ENCODE results near the gene FLNA.
"Not testable (repeated sequence)": the region's sequence is repeated elsewhere in the genome, so short reads cannot be mapped to it uniquely, and the experiment has no call there.

Gene FLNA

DNA sequence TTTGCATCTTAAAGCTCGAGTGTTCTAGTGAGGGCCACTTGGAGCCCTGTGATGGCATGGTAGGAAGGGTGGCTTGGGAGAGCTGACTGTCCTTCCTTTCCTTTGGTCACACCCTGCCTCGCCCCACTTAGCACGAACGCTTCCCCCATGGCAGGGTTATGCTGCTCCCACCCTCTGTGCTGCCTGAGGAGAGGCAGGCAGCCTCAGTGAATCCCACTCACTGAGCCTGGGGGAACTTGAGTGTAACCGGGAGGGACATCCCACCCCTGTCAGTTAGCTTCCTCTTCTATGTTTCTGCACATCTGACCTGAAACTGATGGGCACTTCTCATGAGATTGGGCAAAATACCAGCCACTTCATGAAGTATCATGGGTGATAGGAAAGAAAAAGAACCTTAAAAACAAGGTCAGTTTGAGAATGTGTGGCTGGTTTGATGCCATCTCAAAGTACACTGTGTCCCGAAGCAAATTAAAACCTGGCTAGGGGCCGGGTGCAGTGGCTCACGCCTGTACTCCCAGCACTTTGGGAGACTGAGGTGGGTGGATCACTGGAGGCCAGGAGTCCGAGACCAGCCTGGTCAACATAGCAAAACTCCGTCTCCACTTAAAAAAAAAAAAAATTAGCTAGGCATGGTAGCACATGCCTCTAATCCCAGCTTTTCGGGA is 68.8 kb downstream of the FLNA start:
- no peak for DNase-seq (ENCODE audit: low read depth in 2 of 2)

DNA sequence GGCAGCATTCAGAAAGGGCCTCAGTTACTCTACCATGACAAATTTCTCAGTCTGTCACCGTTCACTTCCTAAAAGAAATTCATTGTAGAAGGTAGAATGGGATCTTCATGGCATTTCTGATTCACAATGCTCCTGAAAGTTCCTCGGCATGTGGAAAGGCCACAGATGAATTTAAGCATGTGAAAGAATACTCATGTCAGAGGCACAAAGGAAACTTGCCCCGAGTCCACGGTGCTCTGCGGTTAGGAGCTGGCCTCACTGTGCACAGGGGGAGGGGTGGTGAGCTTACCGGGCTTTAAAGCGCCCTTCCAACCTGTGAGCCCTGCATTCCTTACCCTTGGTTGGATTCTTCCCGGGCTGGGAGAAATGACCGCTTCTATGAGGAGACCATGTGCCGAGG is 69.6 kb downstream of the FLNA start:
- DNase-seq (ENCODE audit: low read depth in 2 of 2): no peak

DNA sequence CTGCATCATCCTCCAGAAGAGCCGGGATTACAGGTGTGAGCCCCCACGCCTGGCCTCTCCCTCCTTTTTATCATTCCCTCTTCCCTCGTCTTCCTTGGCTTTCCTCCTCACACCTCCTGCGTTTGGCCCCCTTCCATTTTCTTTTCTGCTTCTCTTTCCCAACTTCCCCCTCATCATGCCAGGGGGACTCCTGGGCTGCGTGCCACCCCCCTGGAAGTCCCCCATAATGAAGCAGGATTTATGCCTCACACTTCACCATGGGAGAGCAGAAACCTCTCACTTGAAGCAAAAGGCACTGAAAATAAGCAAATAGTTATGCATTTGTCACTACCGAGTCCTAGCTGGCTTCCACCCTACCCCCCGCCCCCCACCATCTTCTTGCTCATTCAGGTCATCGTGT is 71.0 kb downstream of the FLNA start:
- DNase-seq (ENCODE audit: low read depth in 2 of 2): no peak

DNA sequence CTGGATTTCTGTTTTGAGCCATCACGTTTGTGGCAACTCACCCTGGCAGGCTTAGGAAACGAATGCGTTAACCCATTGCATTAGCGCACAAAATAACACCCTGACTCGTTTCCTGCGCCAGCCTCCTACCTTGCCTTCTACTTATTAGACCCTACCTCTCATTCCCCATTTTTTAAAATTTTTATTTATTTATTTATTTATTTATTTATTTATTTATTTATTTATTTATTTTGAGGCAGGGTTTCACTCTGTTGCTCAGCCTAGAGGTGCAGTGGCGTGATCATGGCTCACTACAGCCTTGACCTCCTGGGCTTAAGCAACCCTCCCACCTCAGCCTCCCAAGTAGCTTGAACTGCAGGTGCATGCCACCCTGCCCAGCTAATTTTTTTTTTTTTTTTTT is 71.4 kb downstream of the FLNA start:
- DNase-seq (ENCODE audit: low read depth in 2 of 2): not testable (repeated sequence)

DNA sequence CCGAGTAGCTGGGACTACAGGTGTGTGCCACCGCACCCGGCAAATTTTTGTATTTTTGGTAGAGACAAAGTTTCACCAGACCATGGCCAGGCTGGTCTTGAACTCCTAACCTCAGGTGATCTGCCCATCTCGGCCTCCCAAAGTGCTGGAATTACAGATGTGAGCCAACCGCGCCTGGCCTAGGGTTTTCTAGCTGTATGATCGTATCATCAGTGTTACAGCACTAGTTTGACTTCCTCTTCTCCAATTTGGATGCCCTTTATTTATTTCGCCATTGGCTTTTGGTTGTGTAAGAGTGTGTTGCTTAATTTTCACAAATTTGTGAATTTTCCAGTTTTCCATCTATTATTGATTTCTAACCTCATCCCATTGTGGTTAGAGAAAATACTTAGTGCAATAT is 73.6 kb downstream of the FLNA start:
- no peak for DNase-seq (ENCODE audit: low read depth in 2 of 2)
